NCI-H2107 treated with DMSO at 0.1 percent for 48 hours (cell line): ENCODE measurements around the gene SUSD1.
A peak's percentile ranks its signal among the peaks of the same experiment; 100 is the strongest.

Experiments
- DNase-seq: peaks from one replicate; lab custom pipeline; 2025; ENCODE audit not compliant: unreplicated experiment; lab: John Stamatoyannopoulos, UW

Gene SUSD1

GRCh38 chr9:112020680-112021596 is 154.2 kb downstream of the SUSD1 start:
- no peak for DNase-seq

- DNase-seq, result no peak
Measured at GRCh38 chr9:112017878-112018277, 157.2 kb downstream of the SUSD1 start.

GRCh38 chr9:112015736-112016135 is 159.4 kb downstream of the SUSD1 start:
- DNase-seq, result no peak

GRCh38 chr9:112015149-112015548 is 159.9 kb downstream of the SUSD1 start:
- DNase-seq, result no peak

GRCh38 chr9:112013266-112013665 is 161.8 kb downstream of the SUSD1 start:
- no peak for DNase-seq

- peak; percentile 1 for DNase-seq
Measured at GRCh38 chr9:112012026-112012902, 162.8 kb downstream of the SUSD1 start.

GRCh38 chr9:112011051-112011620 is 164.0 kb downstream of the SUSD1 start:
- no peak for DNase-seq

- DNase-seq, result no peak
Measured at GRCh38 chr9:112010537-112010936, 164.6 kb downstream of the SUSD1 start.

GRCh38 chr9:112009656-112010055 is 165.4 kb downstream of the SUSD1 start:
- DNase-seq, result no peak

GRCh38 chr9:112007575-112008240 is 167.4 kb downstream of the SUSD1 start:
- DNase-seq, result no peak

- DNase-seq, result no peak
Measured at GRCh38 chr9:112006361-112007020, 168.6 kb downstream of the SUSD1 start.

GRCh38 chr9:112005939-112006338 is 169.2 kb downstream of the SUSD1 start:
- DNase-seq, result no peak

- no peak for DNase-seq
Measured at GRCh38 chr9:112003538-112003937, 171.6 kb downstream of the SUSD1 start.

- DNase-seq, result no peak
Measured at GRCh38 chr9:112002847-112003457, 172.1 kb downstream of the SUSD1 start.

GRCh38 chr9:112002131-112002846 is 172.8 kb downstream of the SUSD1 start:
- no peak for DNase-seq

GRCh38 chr9:112000743-112001142 is 174.4 kb downstream of the SUSD1 start:
- DNase-seq, result no peak

GRCh38 chr9:111999319-111999718 is 175.8 kb downstream of the SUSD1 start:
- no peak for DNase-seq

GRCh38 chr9:111997831-111998230 is 177.3 kb downstream of the SUSD1 start:
- DNase-seq, result no peak

GRCh38 chr9:111994831-111995458 is 180.2 kb downstream of the SUSD1 start:
- DNase-seq, result no peak
